Measurements from ENCODE around the gene CD22.
A peak's percentile ranks its signal among the peaks of the same experiment; 100 is the strongest.
"Not testable (repeated sequence)": the region's sequence is repeated elsewhere in the genome, so short reads cannot be mapped to it uniquely, and the experiment has no call there.

Gene CD22

GRCh38 chr19:35345671-35346111 is 16.7 kb downstream of the CD22 start:
- no peak for DNase-seq

- no peak for DNase-seq
Observed at GRCh38 chr19:35346193-35347052, 17.4 kb downstream of the CD22 start.

GRCh38 chr19:35347171-35347929 is 18.4 kb downstream of the CD22 start, which contains the start of gene FFAR1:
FFAR1 (plus strand) TSS chr19:35347902; CDS start chr19:35351552, 3,650 bp downstream.
- DNase-seq: no peak

GRCh38 chr19:35347930-35348298 is 18.9 kb downstream of the CD22 start:
- no peak for DNase-seq

- no peak for DNase-seq
Observed at GRCh38 chr19:35348911-35349611, 20.1 kb downstream of the CD22 start.

GRCh38 chr19:35349614-35350521 is 20.9 kb downstream of the CD22 start:
- DNase-seq: no peak

- DNase-seq: no peak
Observed at GRCh38 chr19:35350591-35350990, 21.6 kb downstream of the CD22 start.

GRCh38 chr19:35351411-35352176 is 22.6 kb downstream of the CD22 start:
- DNase-seq: no peak

GRCh38 chr19:35352177-35352447 is 23.1 kb downstream of the CD22 start:
- DNase-seq: no peak

GRCh38 chr19:35352448-35353304 is 23.7 kb downstream of the CD22 start:
- DNase-seq: peak; percentile 98

GRCh38 chr19:35353635-35354034 is 24.6 kb downstream of the CD22 start:
- no peak for DNase-seq

- DNase-seq: no peak
Observed at GRCh38 chr19:35354898-35355297, 25.9 kb downstream of the CD22 start.

GRCh38 chr19:35355791-35356460 is 26.9 kb downstream of the CD22 start:
- no peak for DNase-seq

- no peak for DNase-seq
Observed at GRCh38 chr19:35357867-35358573, 29.0 kb downstream of the CD22 start, which contains the start of gene FFAR3. FFAR3 (plus strand) TSS chr19:35358460; CDS start chr19:35358891, 431 bp downstream.

GRCh38 chr19:35358834-35359233 is 29.8 kb downstream of the CD22 start:
- DNase-seq: not testable (repeated sequence)

GRCh38 chr19:35359395-35359794 is 30.4 kb downstream of the CD22 start:
- DNase-seq: not testable (repeated sequence)

- DNase-seq: not testable (repeated sequence)
Observed at GRCh38 chr19:35360081-35360480, 31.1 kb downstream of the CD22 start.

- no peak for DNase-seq
Observed at GRCh38 chr19:35360880-35361420, 32.0 kb downstream of the CD22 start.
